ENCODE measurements around the gene CTAGE9.

Gene CTAGE9

GRCh38 chr6:131731224-131731623 lies 20.4 kb upstream of the CTAGE9 start:
- Histone ChIP-seq H3K4me3 (no peak overlapping the region), H3K36me3 (no peaks in the 10 kb centered on the region), H3K27ac (no peak overlapping the region), H3K9me3 (replicated peaks in 1 of 11) (peaks cover 0 to 7% (median 0%) of the 10 kb centered on the region in 11 experiments; a peak in 6 of 22 replicates), H4K20me1 (no peaks in the 10 kb centered on the region), H3K27me3 (peaks cover 0 to 13% (median 0%) of the 10 kb centered on the region in 11 experiments; a peak in 3 of 22 replicates), H3K4me1 (peaks cover 0 to 29% (median 9%) of the 10 kb centered on the region in 10 experiments; a peak in 14 of 20 replicates), H3K4me2 (no peak overlapping the region), H3K9ac (no peak overlapping the region)
- TF ChIP-seq Cebpa-rat (IDR thresholded peaks at IDR 0.05), result no peak

- H3K4me2 ChIP-seq, result peak overlapping the region in 2 of 11 experiments; percentile 7 to 31; a peak in 3 of 22 replicates
- H3K9me3 ChIP-seq (replicated peaks in 1 of 11), result peaks cover 0 to 9% (median 0%) of the 10 kb centered on the region in 11 experiments; a peak in 6 of 22 replicates
- H3K4me3 ChIP-seq, result no peak overlapping the region
- no peaks in the 10 kb centered on the region for H4K20me1 ChIP-seq
- no peak for TF ChIP-seq Cebpa-rat (IDR thresholded peaks at IDR 0.05)
- H3K4me1 ChIP-seq, result peaks cover 0 to 29% (median 9%) of the 10 kb centered on the region in 10 experiments; a peak in 14 of 20 replicates
- H3K36me3 ChIP-seq, result no peaks in the 10 kb centered on the region
- H3K9ac ChIP-seq, result no peak overlapping the region
- H3K27ac ChIP-seq, result no peak overlapping the region
- 0 out of 22 replicates have a peak, but pooled peaks cover 0 to 9% (median 0%) of the 10 kb centered on the region in 11 experiments for H3K27me3 ChIP-seq
Measured at GRCh38 chr6:131730264-131730663, 19.4 kb upstream of the CTAGE9 start.

- H3K9me3 ChIP-seq (replicated peaks in 1 of 11), result peaks cover 0 to 9% (median 0%) of the 10 kb centered on the region in 11 experiments; a peak in 6 of 22 replicates
- H3K4me3 ChIP-seq, result no peak overlapping the region
- H3K9ac ChIP-seq, result no peak overlapping the region
- H3K36me3 ChIP-seq, result no peaks in the 10 kb centered on the region
- H4K20me1 ChIP-seq, result no peaks in the 10 kb centered on the region
- no peak overlapping the region for H3K27ac ChIP-seq
- H3K4me2 ChIP-seq, result no peak overlapping the region
- peaks cover 0 to 28% (median 9%) of the 10 kb centered on the region in 10 experiments; a peak in 14 of 20 replicates for H3K4me1 ChIP-seq
- TF ChIP-seq Cebpa-rat (IDR thresholded peaks at IDR 0.05), result no peak
- 0 out of 22 replicates have a peak, but pooled peaks cover 0 to 9% (median 0%) of the 10 kb centered on the region in 11 experiments for H3K27me3 ChIP-seq
Measured at GRCh38 chr6:131729550-131729949, 18.7 kb upstream of the CTAGE9 start.

- H3K36me3 ChIP-seq, result no peaks in the 10 kb centered on the region
- no peak overlapping the region for H3K9ac ChIP-seq
- H3K4me2 ChIP-seq, result no peak overlapping the region
- TF ChIP-seq Cebpa-rat (IDR thresholded peaks at IDR 0.05), result no peak
- H3K27me3 ChIP-seq, result 0 out of 22 replicates have a peak, but pooled peaks cover 0 to 9% (median 0%) of the 10 kb centered on the region in 11 experiments
- H3K4me3 ChIP-seq, result no peak overlapping the region
- H4K20me1 ChIP-seq, result no peaks in the 10 kb centered on the region
- peaks cover 0 to 17% (median under 1%) of the 10 kb centered on the region in 10 experiments; a peak in 8 of 20 replicates for H3K4me1 ChIP-seq
- H3K27ac ChIP-seq, result no peak overlapping the region
- peaks cover 0 to 9% (median 0%) of the 10 kb centered on the region in 11 experiments; a peak in 6 of 22 replicates for H3K9me3 ChIP-seq (replicated peaks in 1 of 11)
Measured at GRCh38 chr6:131728296-131728939, 17.6 kb upstream of the CTAGE9 start.

GRCh38 chr6:131727868-131728267 lies 17.1 kb upstream of the CTAGE9 start:
- no peak overlapping the region for H3K4me3 ChIP-seq
- no peak for TF ChIP-seq Cebpa-rat (IDR thresholded peaks at IDR 0.05)
- H4K20me1 ChIP-seq, result no peaks in the 10 kb centered on the region
- peaks cover 0 to 13% (median 0%) of the 10 kb centered on the region in 10 experiments; a peak in 3 of 20 replicates for H3K4me1 ChIP-seq
- peaks cover 0 to 9% (median 0%) of the 10 kb centered on the region in 11 experiments; a peak in 6 of 22 replicates for H3K9me3 ChIP-seq (replicated peaks in 1 of 11)
- no peaks in the 10 kb centered on the region for H3K36me3 ChIP-seq
- H3K27me3 ChIP-seq, result 0 out of 22 replicates have a peak, but pooled peaks cover 0 to 9% (median 0%) of the 10 kb centered on the region in 11 experiments
- no peak overlapping the region for H3K4me2 ChIP-seq
- no peak overlapping the region for H3K27ac ChIP-seq
- H3K9ac ChIP-seq, result no peak overlapping the region

GRCh38 chr6:131727467-131727866 lies 16.6 kb upstream of the CTAGE9 start:
- Histone ChIP-seq H3K27ac (no peak overlapping the region), H3K36me3 (no peaks in the 10 kb centered on the region)

GRCh38 chr6:131724114-131724513 lies 13.3 kb upstream of the CTAGE9 start:
- Histone ChIP-seq H3K4me1 (peaks cover 0 to 12% (median 0%) of the 10 kb centered on the region in 10 experiments; a peak in 4 of 20 replicates), H3K9ac (no peak overlapping the region), H3K9me3 (replicated peaks in 1 of 11) (peaks cover 0 to 9% (median 0%) of the 10 kb centered on the region in 11 experiments; a peak in 6 of 22 replicates), H3K4me3 (no peak overlapping the region), H3K36me3 (no peaks in the 10 kb centered on the region), H3K27me3 (no peaks in the 10 kb centered on the region), H4K20me1 (no peaks in the 10 kb centered on the region; a peak in 1 of 22 replicates), H3K4me2 (no peak overlapping the region), H3K27ac (no peak overlapping the region)
- TF ChIP-seq Cebpa-rat (IDR thresholded peaks at IDR 0.05), result no peak

More at GRCh38 chr6:131727467-131727866, 16.6 kb upstream of the CTAGE9 start:
- H3K4me3 ChIP-seq, result no peak overlapping the region
- peaks cover 0 to 13% (median 0%) of the 10 kb centered on the region in 10 experiments; a peak in 3 of 20 replicates for H3K4me1 ChIP-seq
- H3K9me3 ChIP-seq (replicated peaks in 1 of 11), result peaks cover 0 to 9% (median 0%) of the 10 kb centered on the region in 11 experiments; a peak in 6 of 22 replicates
- TF ChIP-seq Cebpa-rat (IDR thresholded peaks at IDR 0.05), result no peak
- 0 out of 22 replicates have a peak, but pooled peaks cover 0 to 9% (median 0%) of the 10 kb centered on the region in 11 experiments for H3K27me3 ChIP-seq
- no peak overlapping the region for H3K9ac ChIP-seq
- H4K20me1 ChIP-seq, result no peaks in the 10 kb centered on the region
- no peak overlapping the region for H3K4me2 ChIP-seq

- Histone ChIP-seq H3K4me3 (no peak overlapping the region), H3K27me3 (no peaks in the 10 kb centered on the region), H3K9me3 (replicated peaks in 1 of 11) (0 out of 22 replicates have a peak, but pooled peaks cover 0 to under 1% (median 0%) of the 10 kb centered on the region in 11 experiments), H3K4me2 (peak overlapping the region in 2 of 11 experiments; percentile 11 to 17; a peak in 2 of 22 replicates), H3K9ac (no peak overlapping the region), H4K20me1 (no peaks in the 10 kb centered on the region; a peak in 1 of 22 replicates), H3K4me1 (peaks cover 0 to 12% (median 0%) of the 10 kb centered on the region in 10 experiments; a peak in 4 of 20 replicates), H3K27ac (no peak overlapping the region), H3K36me3 (no peaks in the 10 kb centered on the region)
- TF ChIP-seq Cebpa-rat (IDR thresholded peaks at IDR 0.05), result no peak
Measured at GRCh38 chr6:131721161-131721560, 10.3 kb upstream of the CTAGE9 start.
